Keratinocyte (primary cell): Measurements from ENCODE around the gene XPC. TPM values are rescaled to one million over a fixed set of nuclear protein-coding genes. Genes with fewer than 3 reads are reported as not detected.

Experiments used
- DNase-seq: peaks from one replicate; pipeline ENCODE4 v3.0.0-alpha.2; 2011; ENCODE audit warnings: low read depth, missing footprints, low spot score
- FAIRE-seq: peaks from 2 replicates; lab custom pipeline; 2011; peaks lifted over from hg19 to GRCh38; lab: Jason Lieb, UNC
- H2AFZ ChIP-seq: 2 replicates; pipeline ENCODE4 v1.6.0; 2012; ENCODE audit warnings: low read length, control low read depth, inconsistent platforms; ENCODE audit not compliant: control insufficient read depth
- H3K27ac ChIP-seq: 2 replicates; pipeline ENCODE4 v1.5.1; 2011; ENCODE audit warnings: low read length; ENCODE audit not compliant: control insufficient read depth, insufficient read depth
- H3K27me3 ChIP-seq: 3 replicates; pipeline ENCODE4 v1.6.0; 2011; ENCODE audit warnings: low read length; ENCODE audit not compliant: control insufficient read depth, insufficient read depth; ENCODE audit errors: extremely low read depth
- H3K36me3 ChIP-seq, 2 experiments: 2 replicates in 1 of 2; 3 replicates in 1 of 2; pipeline ENCODE4 v1.5.1; 2011; ENCODE audit warnings: low read length in 2 of 2, mild to moderate bottlenecking in 1 of 2; ENCODE audit not compliant: control insufficient read depth in 2 of 2, insufficient read depth in 2 of 2; ENCODE audit errors: extremely low read depth in 1 of 2
- H3K4me1 ChIP-seq: 3 replicates; pipeline ENCODE4 v1.5.1; 2011; ENCODE audit warnings: low read length; ENCODE audit not compliant: control insufficient read depth, insufficient read depth; ENCODE audit errors: extremely low read depth
- H3K4me2 ChIP-seq: 3 replicates; pipeline ENCODE4 v1.6.0; 2011; ENCODE audit warnings: low read depth, low read length; ENCODE audit not compliant: control insufficient read depth, insufficient read depth; ENCODE audit errors: extremely low read depth
- H3K4me3 ChIP-seq, 3 experiments: fragments of 200-600 bp in 1 of 3; sonication (generic) in 1 of 3; 2 replicates in 2 of 3; 3 replicates in 1 of 3; pipeline ENCODE4 v1.5.1; 2011 to 2016; ENCODE audit warnings: low read length in 3 of 3, mild to moderate bottlenecking in 3 of 3, control low read depth in 2 of 3, inconsistent platforms in 1 of 3, low read depth in 1 of 3, mixed read lengths in 1 of 3, mixed run types in 1 of 3, moderate library complexity in 1 of 3; ENCODE audit not compliant: control insufficient read depth in 2 of 3, insufficient read depth in 2 of 3; ENCODE audit errors: extremely low read depth in 1 of 3
- H3K79me2 ChIP-seq: 2 replicates; pipeline ENCODE4 v1.6.0; 2012; ENCODE audit warnings: low read length; ENCODE audit not compliant: control insufficient read depth, insufficient read depth
- H3K9ac ChIP-seq: 3 replicates; pipeline ENCODE4 v1.6.0; 2011; ENCODE audit warnings: low read length; ENCODE audit not compliant: control insufficient read depth, insufficient read depth; ENCODE audit errors: extremely low read depth
- H3K9me1 ChIP-seq: 3 replicates; pipeline ENCODE4 v1.6.0; 2011; ENCODE audit warnings: low read length; ENCODE audit not compliant: control insufficient read depth, insufficient read depth; ENCODE audit errors: extremely low read depth
- H3K9me3 ChIP-seq: 2 replicates; pipeline ENCODE4 v1.5.1; 2012; ENCODE audit warnings: low read depth, low read length; ENCODE audit not compliant: control insufficient read depth
- H4K20me1 ChIP-seq: 3 replicates; pipeline ENCODE4 v1.6.0; 2011; ENCODE audit warnings: low read length; ENCODE audit not compliant: control insufficient read depth, insufficient read depth; ENCODE audit errors: extremely low read depth
- CTCF ChIP-seq, 3 experiments: IDR thresholded peaks in 1 of 3; conservative IDR thresholded peaks in 1 of 3; optimal IDR thresholded peaks in 1 of 3; 2 replicates in 2 of 3; 3 replicates in 1 of 3; pipeline versions ENCODE3 to v1.5.1; 2011; ENCODE audit warnings: low read length in 3 of 3, mild to moderate bottlenecking in 3 of 3, moderate library complexity in 2 of 3, control low read depth in 1 of 3, inconsistent platforms in 1 of 3; ENCODE audit not compliant: insufficient read depth in 2 of 3; ENCODE audit errors: extremely low read depth in 1 of 3
- EZH2 ChIP-seq: IDR thresholded peaks from one replicate; pipeline ENCODE4 v1.6.1; 2012; ENCODE audit warnings: inconsistent platforms, mild to moderate bottlenecking, low read length, moderate library complexity
- dilution Hi-C: fragments of 300-500 bp; cut with MboI; formaldehyde crosslinking; loops from one replicate; pipeline ENCODE4 v1.7.0; 2020; ENCODE audit warnings: low sequenced_read_pairs; ENCODE audit not compliant: extremely low pct_ligation_motif_present
- polyA plus RNA-seq, 5 experiments: library from polyadenylated mRNA; depleted of rRNA in 3 of 5; stranded (reverse) in 3 of 5; stranded (forward) in 1 of 5; unstranded in 1 of 5; fragments of >200 nt; gene quantifications; 1 replicate in 1 of 5; 2 replicates in 3 of 5; 3 replicates in 1 of 5; pipeline versions ENCODE4 v1.2.1 to v1.2.3, GENCODE V29; 2011 to 2012; ENCODE audit warnings: missing spikeins in 2 of 5, low read depth in 1 of 5, low replicate concordance in 1 of 5

Gene XPC
- polyA plus RNA-seq, 1 donor (not counting 4 experiments of a cell fraction or from before 2014, with no cell fraction given), result 24.9 TPM

- Histone ChIP-seq H3K27ac (peak overlapping the region; percentile 47), H3K79me2 (peaks cover 2% of the 10 kb centered on the region), H2AFZ (no peak overlapping the region), H4K20me1 (no peaks in the 10 kb centered on the region), H3K4me3 (no peak overlapping the region), H3K36me3 (peaks cover 49 to 75% of the 10 kb centered on the region in 2 experiments), H3K9me3 (no peaks in the 10 kb centered on the region), H3K4me1 (peaks cover 49% of the 10 kb centered on the region), H3K9me1 (no peaks in the 10 kb centered on the region), H3K4me2 (no peak overlapping the region), H3K27me3 (no peaks in the 10 kb centered on the region), H3K9ac (no peak overlapping the region)
- TF ChIP-seq CTCF (optimal IDR thresholded peaks at IDR 0.05 in 1 of 3, IDR thresholded peaks at IDR 0.05 in 1 of 3, conservative IDR thresholded peaks at IDR 0.05 in 1 of 3; ENCODE audit: extremely low read depth in 1 of 3, insufficient read depth in 2 of 3, low read length in 3 of 3) (no peak), EZH2 (no peak)
- dilution Hi-C loops, result no loop called here
- DNase-seq (no peak), FAIRE-seq (peak; percentile 51)
Observed at GRCh38 chr3:14137004-14137403, 41.4 kb downstream of the XPC start.

GRCh38 chr3:14135581-14135980, 42.8 kb downstream of the XPC start:
- Histone ChIP-seq H3K36me3 (peaks cover 58 to 74% of the 10 kb centered on the region in 2 experiments), H3K4me3 (no peak overlapping the region), H2AFZ (no peak overlapping the region), H3K27me3 (no peaks in the 10 kb centered on the region), H3K4me1 (peaks cover 44% of the 10 kb centered on the region), H3K9me3 (no peaks in the 10 kb centered on the region), H3K4me2 (no peak overlapping the region), H4K20me1 (no peaks in the 10 kb centered on the region), H3K27ac (no peak overlapping the region), H3K9ac (no peak overlapping the region), H3K79me2 (peaks cover 3% of the 10 kb centered on the region), H3K9me1 (no peaks in the 10 kb centered on the region)
- TF ChIP-seq EZH2 (no peak), CTCF (optimal IDR thresholded peaks at IDR 0.05 in 1 of 3, IDR thresholded peaks at IDR 0.05 in 1 of 3, conservative IDR thresholded peaks at IDR 0.05 in 1 of 3; ENCODE audit: extremely low read depth in 1 of 3, insufficient read depth in 2 of 3, low read length in 3 of 3) (no peak)
- no peak for DNase-seq
- FAIRE-seq, result no peak
- dilution Hi-C loops, result no loop called here
